Stomach (tissue), 4 donors: ENCODE results near the gene NYNRIN.

Source experiments
- CTCF ChIP-seq, 7 experiments: fragments of 450-650 bp in 4 of 7; fragments of 200-600 bp in 3 of 7; sonication (generic) in 3 of 7; IDR thresholded peaks; one replicate each; pipeline ENCODE4 v1.5.1; 2016 to 2019; ENCODE audit warnings: antibody characterized with exemption in 7 of 7, control low read depth in 2 of 7, mild to moderate bottlenecking in 1 of 7
- EP300 ChIP-seq: sonication (generic); formaldehyde crosslinking; IDR thresholded peaks from one replicate; pipeline ENCODE4 v1.6.1; 2017; ENCODE audit warnings: antibody characterized with exemption
- POLR2A ChIP-seq, 4 donors: fragments of 450-650 bp; IDR thresholded peaks; one replicate each; pipeline ENCODE4 v1.6.1; 2016; ENCODE audit warnings: antibody characterized with exemption in 4 of 4, control low read depth in 2 of 4, mild to moderate bottlenecking in 1 of 4, moderate library complexity in 1 of 4

DNA sequence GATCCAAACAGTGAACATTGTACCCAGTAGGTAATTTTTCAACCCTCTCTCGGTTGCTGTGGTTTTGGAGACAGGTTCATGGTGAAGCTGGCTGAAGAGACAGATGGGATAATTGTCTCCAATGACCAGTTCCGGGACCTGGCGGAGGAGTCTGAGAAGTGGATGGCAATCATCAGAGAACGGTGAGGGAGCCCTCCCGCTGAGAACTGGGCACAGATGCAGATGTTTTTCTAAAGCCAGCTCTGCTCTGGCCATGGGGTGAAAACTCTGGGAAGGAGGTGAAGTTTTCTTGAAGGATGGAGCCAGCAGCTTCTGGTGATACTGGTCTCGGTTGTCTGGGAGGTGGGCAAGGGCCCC is 37.2 kb downstream of the NYNRIN start:
- no peak for TF ChIP-seq POLR2A (IDR thresholded peaks at IDR 0.05)
- TF ChIP-seq CTCF (IDR thresholded peaks at IDR 0.05): no peak
- no peak for TF ChIP-seq EP300
